ENCODE data around the gene GRIN2C. TPM values are rescaled to one million over a fixed set of nuclear protein-coding genes. Genes with fewer than 3 reads are reported as not detected.

Gene GRIN2C
- total RNA-seq, 1 donor from 2014 or later, result 0.17 TPM

- DNase-seq, result no peak
Observed at GRCh38 chr17:74863420-74864296, 4.0 kb upstream of the GRIN2C start.

GRCh38 chr17:74862919-74863318, 3.2 kb upstream of the GRIN2C start:
- DNase-seq, result no peak

- DNase-seq, result peak; percentile 73
Observed at GRCh38 chr17:74862108-74862901, 2.6 kb upstream of the GRIN2C start.

- no peak for DNase-seq
Observed at GRCh38 chr17:74861662-74862107, 2.0 kb upstream of the GRIN2C start.

GRCh38 chr17:74860872-74861661, 1.4 kb upstream of the GRIN2C start:
- DNase-seq, result no peak

- no peak for DNase-seq
Observed at GRCh38 chr17:74860229-74860871, 665 bp upstream of the GRIN2C start.

- no peak for DNase-seq
Observed at GRCh38 chr17:74858672-74859458, 820 bp downstream of the GRIN2C start.

- no peak for DNase-seq
Observed at GRCh38 chr17:74857191-74857590, 2.5 kb downstream of the GRIN2C start.

GRCh38 chr17:74856112-74856511, 3.6 kb downstream of the GRIN2C start:
- DNase-seq, result no peak

- no peak for DNase-seq
Observed at GRCh38 chr17:74855323-74855722, 4.4 kb downstream of the GRIN2C start.

GRCh38 chr17:74854792-74855191, 4.9 kb downstream of the GRIN2C start:
- DNase-seq, result no peak

- no peak for DNase-seq
Observed at GRCh38 chr17:74853669-74854068, 6.0 kb downstream of the GRIN2C start.

- DNase-seq, result no peak
Observed at GRCh38 chr17:74853048-74853397, 6.7 kb downstream of the GRIN2C start.

GRCh38 chr17:74852237-74853047, 7.2 kb downstream of the GRIN2C start:
- peak; percentile 32 for DNase-seq

GRCh38 chr17:74851612-74852236, 8.0 kb downstream of the GRIN2C start:
- no peak for DNase-seq

- DNase-seq, result no peak
Observed at GRCh38 chr17:74850914-74851313, 8.8 kb downstream of the GRIN2C start.

- DNase-seq, result no peak
Observed at GRCh38 chr17:74850310-74850709, 9.4 kb downstream of the GRIN2C start.

- no peak for DNase-seq
Observed at GRCh38 chr17:74848656-74849399, 10.9 kb downstream of the GRIN2C start.

- DNase-seq, result no peak
Observed at GRCh38 chr17:74846621-74847020, 13.1 kb downstream of the GRIN2C start.

GRCh38 chr17:74843352-74843627, 16.4 kb downstream of the GRIN2C start:
- no peak for DNase-seq

Measured in dermis blood vessel endothelial cell (primary cell).